GM12878 (cell line): ENCODE results near the gene AGTRAP.

Source experiments
- FOS ChIP-seq: IDR thresholded peaks from 3 replicates; pipeline ENCODE4 v1.6.1; 2011; ENCODE audit warnings: borderline replicate concordance; ENCODE audit not compliant: insufficient read length; ENCODE audit errors: extremely low read depth
- MEF2A ChIP-seq: IDR thresholded peaks from 2 replicates; pipeline ENCODE4 v1.6.1; 2011; ENCODE audit warnings: low read depth, mild to moderate bottlenecking, low read length, moderate library complexity; ENCODE audit not compliant: insufficient read depth
- NR2C2 ChIP-seq: IDR thresholded peaks from 2 replicates; pipeline ENCODE4 v1.6.1; 2011; ENCODE audit warnings: borderline replicate concordance, low read depth; ENCODE audit not compliant: control insufficient read depth, insufficient read length
- NRF1 ChIP-seq: conservative IDR thresholded peaks from 2 replicates; pipeline ENCODE4 v1.6.1; 2011; ENCODE audit warnings: mild to moderate bottlenecking, low read depth, low read length, improper control_type of control experiment
- POLR2A ChIP-seq: IDR thresholded peaks from 2 replicates; pipeline ENCODE4 v1.6.1; 2011; ENCODE audit warnings: low read depth, mild to moderate bottlenecking, low read length
- POLR2AphosphoS5 ChIP-seq: IDR thresholded peaks from 2 replicates; pipeline ENCODE4 v1.6.1; 2011; ENCODE audit warnings: mild to moderate bottlenecking, low read length, inconsistent platforms
- SMC3 ChIP-seq: IDR thresholded peaks from 2 replicates; pipeline ENCODE4 v1.6.1; 2011; ENCODE audit warnings: low read length, improper control_type of control experiment, borderline replicate concordance
- ZSCAN29 ChIP-seq: fragments of 450-650 bp; IDR thresholded peaks from 2 replicates; pipeline ENCODE4 v1.6.1; 2017; ENCODE audit warnings: mild to moderate bottlenecking, moderate library complexity
- TF ChIP-seq, protein P1 (sequence below), 3 experiments: IDR thresholded peaks in 2 of 3; conservative IDR thresholded peaks in 1 of 3; 2 replicates each; pipeline ENCODE4 v1.5.1; 2011; ENCODE audit warnings: low read depth in 3 of 3, low read length in 3 of 3, mild to moderate bottlenecking in 3 of 3, control low read depth in 2 of 3, moderate library complexity in 2 of 3, inconsistent platforms in 1 of 3, mixed read lengths in 1 of 3; ENCODE audit not compliant: control insufficient read depth in 2 of 3, insufficient read depth in 1 of 3; ENCODE audit errors: extremely low read depth in 1 of 3

DNA sequence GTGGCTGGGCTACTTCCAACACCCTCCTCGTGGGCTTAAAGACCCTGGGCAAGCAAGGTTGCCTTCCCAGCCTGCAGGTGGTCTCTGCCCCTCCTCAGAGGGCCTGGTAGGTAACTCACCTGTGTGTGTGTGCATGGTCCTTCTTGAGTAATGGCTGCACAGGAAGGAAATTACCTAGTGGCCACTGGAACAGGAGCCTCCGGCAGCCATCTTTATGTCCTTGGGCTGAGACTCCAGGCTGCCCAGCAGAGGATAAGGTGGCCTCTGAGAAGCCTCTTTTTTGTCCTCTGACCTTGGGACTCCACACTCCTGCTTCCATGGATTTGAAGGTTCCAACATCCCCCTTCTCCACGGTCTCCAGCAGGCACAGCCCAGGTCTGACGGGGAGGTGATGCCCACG lies 24.4 kb upstream of the AGTRAP start:
- TF ChIP-seq, protein P1, sequence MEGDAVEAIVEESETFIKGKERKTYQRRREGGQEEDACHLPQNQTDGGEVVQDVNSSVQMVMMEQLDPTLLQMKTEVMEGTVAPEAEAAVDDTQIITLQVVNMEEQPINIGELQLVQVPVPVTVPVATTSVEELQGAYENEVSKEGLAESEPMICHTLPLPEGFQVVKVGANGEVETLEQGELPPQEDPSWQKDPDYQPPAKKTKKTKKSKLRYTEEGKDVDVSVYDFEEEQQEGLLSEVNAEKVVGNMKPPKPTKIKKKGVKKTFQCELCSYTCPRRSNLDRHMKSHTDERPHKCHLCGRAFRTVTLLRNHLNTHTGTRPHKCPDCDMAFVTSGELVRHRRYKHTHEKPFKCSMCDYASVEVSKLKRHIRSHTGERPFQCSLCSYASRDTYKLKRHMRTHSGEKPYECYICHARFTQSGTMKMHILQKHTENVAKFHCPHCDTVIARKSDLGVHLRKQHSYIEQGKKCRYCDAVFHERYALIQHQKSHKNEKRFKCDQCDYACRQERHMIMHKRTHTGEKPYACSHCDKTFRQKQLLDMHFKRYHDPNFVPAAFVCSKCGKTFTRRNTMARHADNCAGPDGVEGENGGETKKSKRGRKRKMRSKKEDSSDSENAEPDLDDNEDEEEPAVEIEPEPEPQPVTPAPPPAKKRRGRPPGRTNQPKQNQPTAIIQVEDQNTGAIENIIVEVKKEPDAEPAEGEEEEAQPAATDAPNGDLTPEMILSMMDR (IDR thresholded peaks at IDR 0.05 in 2 of 3, conservative IDR thresholded peaks at IDR 0.05 in 1 of 3; ENCODE audit: control insufficient read depth in 2 of 3, extremely low read depth in 1 of 3, insufficient read depth in 1 of 3, low read depth in 3 of 3, low read length in 3 of 3) = no peak
- TF ChIP-seq NRF1 = no peak
- TF ChIP-seq POLR2AphosphoS5 = no peak
- no peak for TF ChIP-seq MEF2A
- TF ChIP-seq POLR2A = no peak
- TF ChIP-seq ZSCAN29 = no peak
- TF ChIP-seq NR2C2 = no peak
- TF ChIP-seq SMC3 = no peak
- no peak for TF ChIP-seq FOS
